ENCODE measurements around the gene STARD9.
"Not testable (repeated sequence)": the region's sequence is repeated elsewhere in the genome, so short reads cannot be mapped to it uniquely, and the experiment has no call there.

Gene STARD9

GRCh38 chr15:42632105-42632675 lies 56.8 kb downstream of the STARD9 start:
- DNase-seq = no peak

GRCh38 chr15:42640109-42640508 lies 64.7 kb downstream of the STARD9 start:
- DNase-seq = no peak

GRCh38 chr15:42650208-42651066 lies 75.0 kb downstream of the STARD9 start:
- peak; percentile 69 for DNase-seq

GRCh38 chr15:42665827-42666226 lies 90.4 kb downstream of the STARD9 start:
- no peak for DNase-seq

- DNase-seq = no peak
Observed at GRCh38 chr15:42667855-42668254, 92.4 kb downstream of the STARD9 start.

GRCh38 chr15:42670451-42670850 lies 95.0 kb downstream of the STARD9 start:
- DNase-seq = no peak

GRCh38 chr15:42672444-42672843 lies 97.0 kb downstream of the STARD9 start:
- no peak for DNase-seq

- DNase-seq = no peak
Observed at GRCh38 chr15:42674472-42674871, 99.1 kb downstream of the STARD9 start.

GRCh38 chr15:42675021-42675420 lies 99.6 kb downstream of the STARD9 start:
- no peak for DNase-seq

- no peak for DNase-seq
Observed at GRCh38 chr15:42679285-42680141, 104.1 kb downstream of the STARD9 start.

- not testable (repeated sequence) for DNase-seq
Observed at GRCh38 chr15:42680142-42680482, 104.7 kb downstream of the STARD9 start.

GRCh38 chr15:42681119-42681518 lies 105.7 kb downstream of the STARD9 start:
- no peak for DNase-seq

- DNase-seq = no peak
Observed at GRCh38 chr15:42686281-42686680, 110.9 kb downstream of the STARD9 start.

- DNase-seq = no peak
Observed at GRCh38 chr15:42687740-42688139, 112.3 kb downstream of the STARD9 start.

GRCh38 chr15:42688301-42688700 lies 112.9 kb downstream of the STARD9 start:
- DNase-seq = no peak

GRCh38 chr15:42691308-42691707 lies 115.9 kb downstream of the STARD9 start:
- no peak for DNase-seq

GRCh38 chr15:42691770-42692169 lies 116.4 kb downstream of the STARD9 start:
- DNase-seq = no peak

GRCh38 chr15:42692536-42692935 lies 117.1 kb downstream of the STARD9 start:
- DNase-seq = no peak

GRCh38 chr15:42692997-42693396 lies 117.6 kb downstream of the STARD9 start:
- DNase-seq = no peak

- no peak for DNase-seq
Observed at GRCh38 chr15:42693496-42693895, 118.1 kb downstream of the STARD9 start.

- DNase-seq = no peak
Observed at GRCh38 chr15:42693942-42694341, 118.5 kb downstream of the STARD9 start.

GRCh38 chr15:42694398-42694797 lies 119.0 kb downstream of the STARD9 start:
- DNase-seq = no peak

- DNase-seq = no peak
Observed at GRCh38 chr15:42695527-42696071, 120.2 kb downstream of the STARD9 start.

All from CD4-positive, alpha-beta T cell treated with Interleukin-17A for 1 hour (primary cell).